Thymus (tissue), 11 donors: Measurements from ENCODE around the gene MGLL. TPM values are rescaled to one million over a fixed set of nuclear protein-coding genes. Genes with fewer than 3 reads are reported as not detected.
"Not testable (repeated sequence)": the region's sequence is repeated elsewhere in the genome, so short reads cannot be mapped to it uniquely, and the experiment has no call there.

ENCODE experiments used
- DNase-seq, 9 donors: peaks; one replicate each; pipeline ENCODE4 v3.0.0-alpha.2; 2013; ENCODE audit warnings: low spot score in 9 of 9, low read depth in 6 of 9, missing footprints in 1 of 9
- H3K27ac ChIP-seq, 2 donors: one replicate each; pipeline ENCODE4 v1.5.1; 2013; ENCODE audit warnings: control low read depth in 1 of 2, low read depth in 1 of 2, low read length in 1 of 2, mild to moderate bottlenecking in 1 of 2, moderate library complexity in 1 of 2
- H3K27me3 ChIP-seq, 2 donors: one replicate each; pipeline ENCODE4 v1.5.1; 2013; ENCODE audit warnings: low read length in 1 of 2; ENCODE audit not compliant: control insufficient read depth in 2 of 2, insufficient read depth in 1 of 2
- H3K36me3 ChIP-seq, 2 donors: one replicate each; pipeline ENCODE4 v1.5.1; 2013; ENCODE audit warnings: low read length in 1 of 2, mild to moderate bottlenecking in 1 of 2, moderate library complexity in 1 of 2; ENCODE audit not compliant: control insufficient read depth in 2 of 2, insufficient read depth in 2 of 2
- H3K4me1 ChIP-seq, 2 donors: one replicate each; pipeline ENCODE4 v1.5.1; 2013; ENCODE audit warnings: low read length in 2 of 2; ENCODE audit not compliant: control insufficient read depth in 2 of 2, insufficient read depth in 2 of 2
- H3K4me3 ChIP-seq, 2 donors: one replicate each; pipeline ENCODE4 v1.5.1; 2013; ENCODE audit warnings: low read length in 2 of 2, control low read depth in 1 of 2, mild to moderate bottlenecking in 1 of 2
- H3K9me3 ChIP-seq, 2 donors: one replicate each; pipeline ENCODE4 v1.5.1; 2013; ENCODE audit warnings: low read length in 1 of 2, mild to moderate bottlenecking in 1 of 2; ENCODE audit not compliant: control insufficient read depth in 2 of 2, insufficient read depth in 1 of 2
- WGBS: extraction: QIAGEN DNeasy Blood & Tissue Kit; methylation state at CpG from one replicate; pipeline ENCODE4 v1.1.7; 2013; 5-methylcytosine and 5-hydroxymethylcytosine counted together
- polyA plus RNA-seq: library from polyadenylated mRNA; stranded (reverse); fragments of 200-250 nt; gene quantifications from one replicate; pipeline ENCODE4 v1.2.3, GENCODE V29; 2013
- total RNA-seq: library from RNA; stranded (reverse); fragments of 120-200 nt; gene quantifications from one replicate; pipeline ENCODE4 v1.2.4, GENCODE V29; 2013
- donor health status: healthy.

Gene MGLL
- total and polyA plus RNA-seq, 2 donors = 5.4 to 15.2 TPM

DNA sequence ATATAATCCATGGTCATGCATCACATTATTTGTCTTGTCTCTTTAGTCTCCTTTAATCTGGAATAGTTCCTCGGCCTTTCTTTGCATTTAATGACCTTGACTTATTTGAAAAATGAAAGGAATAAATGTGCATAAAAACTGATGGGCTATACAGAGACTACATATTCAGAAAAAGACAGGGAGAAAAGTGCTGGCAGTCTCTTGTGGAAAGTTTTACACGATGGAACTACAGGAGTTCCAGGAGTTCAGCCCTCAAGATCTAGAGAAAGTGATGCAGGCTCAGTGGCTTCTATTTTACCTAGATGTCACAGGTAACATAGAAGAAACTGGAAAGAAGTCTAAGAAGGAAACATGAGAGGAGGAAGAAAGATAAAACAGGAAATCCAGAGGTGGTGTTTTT, 157.2 kb downstream of the MGLL start:
- Histone ChIP-seq H3K9me3 (no peaks in the 10 kb centered on the region), H3K4me1 (no peaks in the 10 kb centered on the region), H3K36me3 (peaks cover 0 to 3% of the 10 kb centered on the region in 2 donors), H3K4me3 (no peak overlapping the region), H3K27ac (no peak overlapping the region), H3K27me3 (no peaks in the 10 kb centered on the region)
- DNase-seq = no peak
- 96% methylated on average over 2 of the region's 2 CpGs for WGBS

DNA sequence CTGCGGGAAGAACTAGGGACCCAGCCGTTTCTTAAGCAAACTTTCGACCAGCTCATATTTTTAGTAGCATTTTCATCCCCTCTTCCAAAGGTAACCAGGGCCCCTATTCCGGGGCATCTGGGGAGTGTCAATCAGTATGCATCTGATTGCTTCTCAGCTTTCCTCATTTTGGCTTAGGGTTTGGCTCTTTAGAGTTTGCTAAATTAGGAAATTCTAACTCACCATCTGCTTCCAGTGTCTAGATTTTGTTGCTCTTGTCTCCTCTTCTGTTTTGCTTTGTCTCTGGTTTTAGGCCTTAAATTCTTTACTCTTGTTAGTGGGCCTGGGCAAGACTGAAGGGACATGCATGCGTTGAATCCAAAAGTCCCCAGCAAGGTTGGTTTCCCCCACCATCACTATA, 159.2 kb downstream of the MGLL start:
- no peaks in the 10 kb centered on the region for H3K4me1 ChIP-seq
- 97% methylated on average over 5 of the region's 5 CpGs for WGBS
- peaks cover 0 to 3% of the 10 kb centered on the region in 2 donors for H3K36me3 ChIP-seq
- H3K4me3 ChIP-seq = no peak overlapping the region
- no peaks in the 10 kb centered on the region for H3K9me3 ChIP-seq
- H3K27me3 ChIP-seq = no peaks in the 10 kb centered on the region
- no peak for DNase-seq
- no peak overlapping the region for H3K27ac ChIP-seq

DNA sequence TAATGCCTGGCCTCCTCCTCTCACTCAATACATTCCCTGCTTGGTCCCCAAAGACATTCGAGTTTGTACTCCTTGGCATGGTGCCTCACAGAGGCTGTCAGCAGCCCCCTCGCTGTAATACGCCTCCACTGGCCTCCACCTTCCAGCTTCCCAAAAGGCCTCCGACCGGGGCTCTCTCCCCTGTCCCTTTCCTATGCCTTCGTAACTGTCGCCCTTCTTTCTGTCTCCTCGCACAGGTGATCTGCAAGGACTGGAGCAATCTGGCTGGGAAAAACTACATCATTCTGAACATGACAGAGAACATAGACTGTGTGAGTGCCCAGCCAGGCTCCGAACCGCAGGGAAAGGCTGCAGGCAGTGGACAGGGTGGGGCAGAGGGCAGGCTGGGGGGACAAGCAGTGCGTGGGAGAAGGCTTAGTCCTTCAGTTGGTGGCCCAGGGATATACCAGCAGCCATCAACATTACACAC, 160.3 kb downstream of the MGLL start:
- no peaks in the 10 kb centered on the region for H3K9me3 ChIP-seq
- no peak overlapping the region for H3K4me3 ChIP-seq
- no peaks in the 10 kb centered on the region for H3K4me1 ChIP-seq
- H3K27me3 ChIP-seq = no peaks in the 10 kb centered on the region
- DNase-seq = no peak
- peaks cover 0 to 3% of the 10 kb centered on the region in 2 donors for H3K36me3 ChIP-seq
- H3K27ac ChIP-seq = no peak overlapping the region
- 96% methylated on average over 11 of the region's 11 CpGs for WGBS

DNA sequence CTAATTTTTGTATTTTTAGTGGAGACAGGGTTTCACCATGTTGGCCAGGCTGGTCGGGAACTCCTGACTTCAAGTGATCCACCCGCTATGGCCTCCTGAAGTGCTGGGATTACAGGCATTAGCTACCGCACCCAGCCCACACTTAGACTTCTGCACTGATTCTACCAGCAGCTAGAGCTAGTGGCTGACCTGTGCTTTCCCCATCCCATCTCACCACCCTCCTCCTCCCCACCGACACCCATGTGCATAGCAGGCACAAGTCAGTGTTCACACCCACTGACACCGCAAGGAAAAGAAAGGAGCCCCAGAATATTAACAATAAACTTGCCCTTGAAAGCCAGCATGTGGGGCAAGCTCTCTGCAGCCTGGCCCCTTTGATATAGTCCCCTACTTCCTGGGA, 160.7 kb downstream of the MGLL start:
- WGBS = 96% methylated on average over 5 of the region's 5 CpGs
- Histone ChIP-seq H3K27ac (no peak overlapping the region), H3K4me1 (no peaks in the 10 kb centered on the region), H3K4me3 (no peak overlapping the region), H3K9me3 (no peaks in the 10 kb centered on the region), H3K36me3 (peaks cover 0 to 3% of the 10 kb centered on the region in 2 donors), H3K27me3 (no peaks in the 10 kb centered on the region)
- DNase-seq = no peak

DNA sequence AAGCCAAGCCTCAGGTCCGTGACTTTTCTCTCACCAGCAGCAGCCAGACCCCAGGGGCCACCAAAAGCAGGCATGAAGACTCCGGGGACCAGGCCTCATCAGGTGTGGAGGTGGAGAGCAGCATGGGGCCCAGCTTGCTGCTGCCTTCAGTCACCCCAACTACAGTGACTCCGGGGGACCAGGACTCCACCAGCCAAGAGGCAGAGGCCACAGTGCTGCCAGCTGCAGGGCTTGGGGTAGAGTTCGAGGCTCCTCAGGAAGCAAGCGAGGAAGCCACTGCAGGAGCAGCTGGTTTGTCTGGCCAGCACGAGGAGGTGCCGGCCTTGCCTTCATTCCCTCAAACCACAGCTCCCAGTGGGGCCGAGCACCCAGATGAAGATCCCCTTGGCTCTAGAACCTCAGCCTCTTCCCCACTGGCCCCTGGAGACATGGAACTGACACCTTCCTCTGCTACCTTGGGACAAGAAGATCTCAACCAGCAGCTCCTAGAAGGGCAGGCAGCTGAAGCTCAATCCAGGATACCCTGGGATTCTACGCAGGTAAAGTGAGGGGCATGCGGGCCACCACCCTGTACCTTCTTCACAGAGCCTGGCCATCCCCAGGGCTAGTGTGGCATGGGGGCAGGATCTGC, 161.6 kb downstream of the MGLL start:
- DNase-seq = no peak
- WGBS = 98% methylated on average over 10 of the region's 10 CpGs
- Histone ChIP-seq H3K9me3 (no peaks in the 10 kb centered on the region), H3K27me3 (no peaks in the 10 kb centered on the region), H3K4me3 (no peak overlapping the region), H3K27ac (no peak overlapping the region), H3K36me3 (peaks cover 0 to 3% of the 10 kb centered on the region in 2 donors), H3K4me1 (no peaks in the 10 kb centered on the region)

DNA sequence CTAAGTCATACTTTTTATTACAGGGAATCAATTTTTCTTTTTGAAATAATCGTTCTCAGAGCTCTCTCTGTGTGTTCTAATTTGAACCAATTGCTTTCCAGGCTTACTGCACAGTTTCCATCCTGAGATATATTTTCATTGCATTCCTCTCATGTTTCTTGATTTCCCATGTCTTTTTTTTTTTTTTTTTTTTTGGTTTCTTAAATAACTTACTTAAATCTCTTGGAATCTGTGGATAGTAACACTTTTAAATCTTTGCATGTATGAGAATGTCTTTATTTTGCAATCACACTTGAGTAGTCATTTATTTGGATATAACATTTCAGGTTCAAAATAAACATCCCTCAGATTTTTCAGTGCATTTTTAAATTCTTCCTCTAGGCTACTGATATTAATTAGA, 164.1 kb downstream of the MGLL start:
- Histone ChIP-seq H3K27ac (no peak overlapping the region), H3K9me3 (no peaks in the 10 kb centered on the region), H3K27me3 (no peaks in the 10 kb centered on the region), H3K4me1 (no peaks in the 10 kb centered on the region), H3K4me3 (no peak overlapping the region), H3K36me3 (peaks cover 0 to 3% of the 10 kb centered on the region in 2 donors)
- DNase-seq = no peak
- 95% methylated on average over 1 of the region's 1 CpG for WGBS

DNA sequence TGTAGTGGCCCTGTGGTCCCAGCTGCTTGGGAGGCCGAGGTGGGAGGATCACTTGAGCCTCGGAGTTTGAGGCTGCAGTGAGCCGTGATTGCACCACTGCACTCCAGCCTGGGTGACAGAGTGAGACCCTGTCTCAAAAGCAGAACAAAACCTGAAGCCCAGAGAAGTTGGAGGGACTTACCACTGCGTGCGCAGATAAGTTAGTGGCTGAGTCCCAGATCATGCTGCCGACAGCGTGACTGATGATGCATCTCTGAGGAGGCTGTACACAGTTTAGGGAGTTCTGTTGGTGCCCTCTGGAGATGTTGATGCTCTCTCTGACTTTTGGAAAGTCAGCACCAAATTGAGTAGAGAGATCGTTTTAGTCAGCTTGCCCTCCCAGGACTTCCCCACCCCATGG, 165.4 kb downstream of the MGLL start:
- no peak for DNase-seq
- 98% methylated on average over 8 of the region's 8 CpGs for WGBS
- Histone ChIP-seq H3K36me3 (peaks cover 0 to 3% of the 10 kb centered on the region in 2 donors), H3K27ac (no peak overlapping the region), H3K9me3 (no peaks in the 10 kb centered on the region), H3K4me1 (no peaks in the 10 kb centered on the region), H3K27me3 (no peaks in the 10 kb centered on the region), H3K4me3 (no peak overlapping the region)

DNA sequence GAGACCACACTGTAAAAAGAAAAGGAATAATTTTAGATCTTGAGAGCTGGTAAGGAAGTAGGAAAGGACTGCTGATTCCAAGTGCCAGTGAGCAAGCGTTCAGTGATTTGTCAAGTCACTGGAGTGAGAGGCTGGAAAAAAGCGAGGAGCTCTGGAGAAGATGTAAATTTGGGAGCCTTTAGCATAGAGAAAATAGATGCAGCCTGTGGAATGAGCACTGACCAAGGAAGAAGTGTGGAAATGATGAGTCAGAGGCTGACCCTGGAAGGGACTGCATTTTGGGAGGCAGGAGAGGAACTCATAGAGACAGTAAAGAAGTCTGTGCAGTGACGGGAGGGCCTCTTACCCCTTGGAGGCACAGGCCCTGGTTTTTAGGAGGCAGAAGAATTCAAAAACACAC, 166.7 kb downstream of the MGLL start:
- Histone ChIP-seq H3K36me3 (no peaks in the 10 kb centered on the region), H3K4me3 (no peak overlapping the region), H3K27me3 (no peaks in the 10 kb centered on the region), H3K9me3 (no peaks in the 10 kb centered on the region), H3K27ac (no peak overlapping the region), H3K4me1 (no peaks in the 10 kb centered on the region)
- no peak for DNase-seq
- 93% methylated on average over 3 of the region's 3 CpGs for WGBS

DNA sequence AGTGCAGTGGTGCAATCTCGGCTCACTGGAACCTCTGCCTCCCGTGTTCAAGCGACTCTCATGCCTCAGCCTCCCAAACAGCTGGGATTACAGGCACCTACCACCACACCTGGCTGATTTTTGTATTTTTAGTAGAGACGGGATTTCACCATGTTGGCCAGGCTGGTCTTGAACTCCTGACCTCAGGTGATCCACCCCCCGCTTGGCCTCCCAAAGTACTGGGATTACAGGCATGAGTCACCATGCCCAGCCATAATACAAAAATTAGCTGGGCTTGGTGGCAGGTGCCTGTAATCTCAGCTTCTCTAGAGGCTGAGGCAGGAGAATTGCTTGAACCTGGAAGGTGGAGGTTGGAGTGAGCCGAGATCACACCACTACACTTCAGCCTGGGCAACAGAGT, 167.3 kb downstream of the MGLL start:
- WGBS = 95% methylated on average over 6 of the region's 6 CpGs
- not testable (repeated sequence) for H3K27me3 ChIP-seq, H3K4me1 ChIP-seq, H3K4me3 ChIP-seq, H3K9me3 ChIP-seq, DNase-seq, H3K27ac ChIP-seq, H3K36me3 ChIP-seq
